Pancreas (tissue), 10 donors: ENCODE data around the gene TLE2. TPM values are rescaled to one million over a fixed set of nuclear protein-coding genes. Genes with fewer than 3 reads are reported as not detected.
A peak's percentile ranks its signal among the peaks of the same experiment; 100 is the strongest.

Experiments
- ATAC-seq, 4 donors: fragments of 200-7000 bp; cut with Tn5 transposase; one replicate each; pipeline versions ENCODE4 v1.8.0 to v1.9.1; 2020; ENCODE audit warnings: mild to moderate bottlenecking in 4 of 4, moderate library complexity in 4 of 4
- DNase-seq, 6 donors: peaks; one replicate each; pipeline ENCODE4 v3.0.0-alpha.2; 2020
- FAIRE-seq: peaks from 2 replicates; lab custom pipeline; 2012; peaks lifted over from hg19 to GRCh38; lab: Jason Lieb, UNC
- H3K27ac ChIP-seq, 4 donors: fragments of 200-600 bp; sonication (generic); 1 replicate in 3 of 4; 2 replicates in 1 of 4; pipeline versions ENCODE4 v1.5.0 to v1.8.0; 2020
- H3K27me3 ChIP-seq, 4 donors: fragments of 200-600 bp; one replicate each; pipeline ENCODE4 v1.8.0; 2021
- H3K36me3 ChIP-seq, 3 donors: fragments of 200-600 bp; sonication (generic) in 1 of 3; one replicate each; pipeline versions ENCODE4 v1.5.0 to v1.8.0; 2020 to 2021
- H3K4me1 ChIP-seq, 3 donors: fragments of 200-600 bp; one replicate each; pipeline ENCODE4 v1.8.0; 2021
- H3K4me3 ChIP-seq, 4 donors: fragments of 200-600 bp; sonication (generic) in 2 of 4; one replicate each; pipeline versions ENCODE4 v1.5.0 to v1.8.0; 2020 to 2021
- H3K9me3 ChIP-seq, 4 donors: fragments of 200-600 bp; one replicate each; pipeline ENCODE4 v1.8.0; 2021
- WGBS, 2 donors: extraction: QIAGEN DNeasy Blood & Tissue Kit; methylation state at CpG; one replicate each; pipeline ENCODE4 v1.1.7; 2013; 5-methylcytosine and 5-hydroxymethylcytosine counted together
- intact Hi-C, 3 donors: fragments of 100-400 bp; cut with DNase I; formaldehyde crosslinking; loops; one replicate each; pipeline versions ENCODE4 v1.11.1 to v1.14.2; 2022
- polyA plus RNA-seq, 2 donors: library from polyadenylated mRNA; stranded (reverse); fragments of 200-250 nt; gene quantifications; one replicate each; pipeline ENCODE4 v1.2.3, GENCODE V29; 2013
- total RNA-seq, 6 donors: library from RNA; stranded (reverse); fragmentation: NEBNext Ultra II Directional in 4 of 6; extraction: Animal tissue kit (Norgen Biotek cat#: 25700) in 4 of 6; gene quantifications; one replicate each; pipeline versions ENCODE4 v1.2.1 to v1.2.4, GENCODE V29; 2021 to 2023
- TF ChIP-seq, protein P1 (sequence below), 4 donors: fragments of 200-600 bp; sonication (generic) in 3 of 4; IDR thresholded peaks; one replicate each; pipeline versions ENCODE4 v1.5.0 to v1.8.0; 2021; ENCODE audit warnings: antibody characterized with exemption in 4 of 4
- donor health status: healthy with polysubstance abuse.
- donor health status: DM: no; HTN: no; CAD: no; lungs with moderate emphysema.
- donor health status: DM: no; HTN: no; CAD: no.
- donor health status: control.
- donor health status: control.
- donor health status: Bipolar disorder and iron deficiency.
- donor health status: DM: yes; HTN: yes; CAD: no.
- donor health status: DM: no; HTN: no; CAD: no.
- donor health status: DM: no; HTN: no; CAD: no.
- donor health status: DM: yes; HTN: yes; CAD: no.

TLE2 gene
- 10 to 100 TPM; 16.4 to 38.0 (median 21.8) TPM for total RNA-seq
- polyA plus RNA-seq, result 10 to 100 TPM; 72.6 to 81.9 TPM

DNA sequence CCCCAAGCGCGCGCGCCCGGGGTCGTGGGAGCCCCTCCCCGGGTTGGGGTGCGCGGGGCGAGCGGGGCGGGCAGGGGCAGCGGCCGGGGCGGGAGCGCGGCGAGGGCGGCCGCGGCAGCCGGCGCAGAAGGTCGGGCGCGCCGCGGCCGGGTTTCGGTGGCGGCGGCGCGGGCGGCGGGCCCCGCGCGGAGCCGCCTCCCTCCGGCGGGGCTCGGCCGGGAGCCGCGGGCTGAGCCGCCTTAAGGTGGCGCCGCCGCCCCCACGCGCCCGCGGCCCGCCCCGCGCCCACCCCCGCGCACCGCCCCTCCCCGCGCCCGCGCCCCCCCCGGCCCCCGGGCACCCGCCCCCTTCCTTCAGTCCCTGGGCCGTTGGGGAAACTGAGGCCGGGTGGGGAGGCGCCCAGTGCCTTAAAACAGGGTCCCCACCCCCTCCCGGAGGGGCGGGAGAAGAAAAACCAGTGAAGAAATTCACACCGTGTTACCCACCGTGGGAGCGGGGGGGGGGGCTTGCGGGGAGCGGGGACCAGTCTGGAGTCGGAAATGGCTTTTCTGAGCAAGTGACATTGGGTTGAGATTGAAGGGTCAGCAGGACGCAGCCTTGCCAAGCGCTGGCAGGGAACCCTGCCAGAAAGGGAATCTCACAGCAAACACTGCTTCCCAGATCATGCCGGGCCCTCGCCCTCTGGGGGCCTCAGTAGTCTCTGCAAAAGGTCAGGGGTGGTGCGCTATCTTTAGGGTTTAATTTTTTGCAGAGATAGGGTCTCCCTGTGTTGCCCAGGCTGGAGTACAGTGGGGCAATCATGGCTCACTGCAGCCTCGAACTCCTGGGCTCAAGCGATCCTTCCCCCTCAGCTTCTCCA is at the start of gene TLE2:
TLE2 (minus strand) TSS at position 216 of the 859 bp plus-strand sequence. CDS start 376 bp downstream, outside the sequence.
- ATAC-seq (peak; percentile 3 to 59 (median 46)), FAIRE-seq (no peak), DNase-seq (peak in 1 of 6 donors; percentile 59)
- peak within 1 kb of the TSS; percentile 26 to 69 (median 44) for H3K27ac ChIP-seq
- no peaks in the 10 kb centered on the region for H3K36me3 ChIP-seq
- TF ChIP-seq, protein P1, sequence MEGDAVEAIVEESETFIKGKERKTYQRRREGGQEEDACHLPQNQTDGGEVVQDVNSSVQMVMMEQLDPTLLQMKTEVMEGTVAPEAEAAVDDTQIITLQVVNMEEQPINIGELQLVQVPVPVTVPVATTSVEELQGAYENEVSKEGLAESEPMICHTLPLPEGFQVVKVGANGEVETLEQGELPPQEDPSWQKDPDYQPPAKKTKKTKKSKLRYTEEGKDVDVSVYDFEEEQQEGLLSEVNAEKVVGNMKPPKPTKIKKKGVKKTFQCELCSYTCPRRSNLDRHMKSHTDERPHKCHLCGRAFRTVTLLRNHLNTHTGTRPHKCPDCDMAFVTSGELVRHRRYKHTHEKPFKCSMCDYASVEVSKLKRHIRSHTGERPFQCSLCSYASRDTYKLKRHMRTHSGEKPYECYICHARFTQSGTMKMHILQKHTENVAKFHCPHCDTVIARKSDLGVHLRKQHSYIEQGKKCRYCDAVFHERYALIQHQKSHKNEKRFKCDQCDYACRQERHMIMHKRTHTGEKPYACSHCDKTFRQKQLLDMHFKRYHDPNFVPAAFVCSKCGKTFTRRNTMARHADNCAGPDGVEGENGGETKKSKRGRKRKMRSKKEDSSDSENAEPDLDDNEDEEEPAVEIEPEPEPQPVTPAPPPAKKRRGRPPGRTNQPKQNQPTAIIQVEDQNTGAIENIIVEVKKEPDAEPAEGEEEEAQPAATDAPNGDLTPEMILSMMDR (IDR thresholded peaks at IDR 0.05), result no peak
- intact Hi-C loops, result no loop called here
- 3 to 14% methylated on average over 12 to 84 of the region's 85 CpGs for WGBS, 2 donors
- H3K9me3 ChIP-seq, result no peaks in the 10 kb centered on the region
- peaks cover 0 to 4% (median 0%) of the 10 kb centered on the region in 3 donors for H3K4me1 ChIP-seq
- no peaks in the 10 kb centered on the region for H3K27me3 ChIP-seq
- H3K4me3 ChIP-seq, result peak within 1 kb of the TSS; percentile 35 to 70 (median 50)

DNA sequence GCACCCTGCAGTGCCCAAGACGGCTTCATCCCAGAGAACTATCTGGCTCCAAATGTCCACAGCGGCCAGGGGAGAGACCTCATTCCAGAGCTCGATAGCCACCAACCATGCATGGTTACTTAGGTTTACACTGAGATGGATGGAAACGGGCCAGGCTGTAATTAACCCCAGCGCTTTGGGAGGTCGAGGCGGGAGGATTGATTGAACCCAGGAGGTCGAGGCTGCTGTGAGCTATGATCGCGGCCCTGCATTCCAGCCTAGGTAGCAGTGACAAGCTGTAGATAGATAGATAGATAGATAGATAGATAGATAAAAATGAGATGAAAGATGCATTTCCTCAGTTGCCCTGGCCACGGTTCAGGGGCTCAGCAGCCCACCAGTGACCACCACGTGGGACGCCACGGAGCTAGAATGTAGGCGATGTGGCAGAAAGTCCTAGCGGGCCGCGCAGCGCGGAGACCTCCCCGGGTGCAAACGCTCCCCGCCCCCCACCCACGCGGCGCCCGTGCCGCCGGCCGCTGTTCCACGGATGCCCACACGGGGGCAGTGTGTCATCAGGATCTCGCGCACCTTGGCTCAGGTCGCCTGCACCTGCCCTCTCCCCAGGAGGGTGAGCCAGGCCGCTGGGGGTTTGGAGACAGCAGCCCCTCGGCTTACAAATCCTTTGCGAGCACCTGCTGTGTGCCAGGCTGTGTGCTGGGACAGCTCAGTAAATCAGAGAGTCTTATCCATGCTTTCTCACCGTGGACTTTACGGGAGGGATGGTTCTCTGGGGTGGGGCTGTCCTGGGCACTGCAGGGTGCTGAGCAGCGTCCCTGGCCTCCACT is 46.7 kb upstream of the TLE2 start:
- no peak overlapping the region for H3K27ac ChIP-seq
- DNase-seq, result peak; percentile 47 to 92 (median 78)
- whole genome bisulfite sequencing, 2 donors, result 8 to 9% methylated on average over 30 to 41 of the region's 41 CpGs
- H3K36me3 ChIP-seq, result no peaks in the 10 kb centered on the region
- ATAC-seq, result peak; percentile 89 to 99 (median 91)
- intact Hi-C loops, result loop anchor here in 1 of 3 donors (10.0 kb wide), 1 partner anchor 89 kb away; no protein-coding TSS in a partner anchor
- no peaks in the 10 kb centered on the region for H3K27me3 ChIP-seq
- H3K9me3 ChIP-seq, result no peaks in the 10 kb centered on the region
- TF ChIP-seq, protein P1 (IDR thresholded peaks at IDR 0.05), result peak; percentile 90 to 96 (median 94)
- no peaks in the 10 kb centered on the region for H3K4me1 ChIP-seq
- no peak for FAIRE-seq
- no peak overlapping the region for H3K4me3 ChIP-seq

DNA sequence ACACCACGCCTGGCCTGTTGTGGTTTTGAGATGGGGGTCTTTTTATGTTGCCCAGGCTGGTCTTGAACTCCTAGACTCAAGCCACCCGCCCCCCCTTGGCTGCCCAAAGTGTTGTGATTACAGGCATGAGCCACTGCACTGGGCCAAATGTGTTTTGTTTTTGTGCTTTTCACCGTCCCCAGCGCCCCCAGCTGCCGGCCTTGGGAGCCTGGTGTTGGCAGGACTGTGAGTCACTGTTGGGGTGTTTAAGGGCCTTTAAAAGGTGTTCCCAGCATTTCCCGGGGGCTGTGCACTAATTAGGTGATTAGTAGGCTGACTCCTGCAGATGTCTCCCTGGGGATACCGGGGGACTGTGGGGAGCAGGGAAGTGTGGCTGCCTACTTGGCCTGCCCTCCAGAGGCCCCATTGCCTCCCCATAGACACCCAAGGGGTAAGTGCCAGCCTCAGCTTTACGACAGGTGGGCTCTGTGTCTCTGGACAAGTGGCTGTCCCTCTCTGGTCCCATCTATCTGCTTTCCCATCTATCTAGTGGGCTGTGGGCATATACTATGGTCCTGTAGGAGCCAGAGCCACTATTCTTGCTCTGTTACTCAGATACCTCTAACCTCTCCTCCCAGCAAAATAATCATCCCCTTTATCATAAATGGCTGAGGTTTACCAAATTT is 45.0 kb upstream of the TLE2 start:
- 52 to 55% methylated on average over 8 of the region's 8 CpGs for WGBS, 2 donors

DNA sequence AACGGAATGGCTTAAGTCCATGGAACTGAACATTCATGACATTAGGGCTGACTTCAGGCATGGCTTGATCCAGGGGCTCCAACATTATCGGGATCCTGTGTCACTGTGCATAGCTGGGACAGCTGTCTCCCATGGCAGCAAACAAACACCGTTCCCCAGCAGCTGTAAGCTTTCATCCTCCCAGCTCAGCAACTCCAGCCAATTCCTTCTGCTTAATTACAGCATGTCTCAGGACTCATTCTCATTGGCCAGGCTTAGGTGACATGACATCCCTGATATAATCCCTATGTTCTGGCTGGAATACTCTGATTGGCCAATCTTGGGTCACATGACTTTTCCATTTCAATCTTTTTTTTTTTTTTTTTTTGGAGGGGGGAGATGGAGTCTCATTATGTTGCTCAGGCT is 44.1 kb upstream of the TLE2 start:
- intact Hi-C loops, result loop anchor here in 1 of 3 donors (10.0 kb wide), 1 partner anchor 92 kb away; no protein-coding TSS in a partner anchor
- Histone ChIP-seq H3K4me3 (no peak overlapping the region), H3K36me3 (no peaks in the 10 kb centered on the region), H3K27ac (no peak overlapping the region), H3K9me3 (no peaks in the 10 kb centered on the region), H3K27me3 (no peaks in the 10 kb centered on the region), H3K4me1 (no peaks in the 10 kb centered on the region)
- FAIRE-seq (no peak), DNase-seq (peak in 1 of 6 donors; percentile 34), ATAC-seq (peak in 1 of 4 donors; percentile 21)
- TF ChIP-seq, protein P1 (IDR thresholded peaks at IDR 0.05), result no peak
- 23 to 30% methylated on average over 3 of the region's 3 CpGs for WGBS, 2 donors

More for the DNA sequence above, 45.0 kb upstream of the TLE2 start:
- peak in 3 of 4 donors; percentile 32 to 54 (median 53) for ATAC-seq
- TF ChIP-seq, protein P1 (IDR thresholded peaks at IDR 0.05), result no peak
- Histone ChIP-seq H3K27me3 (no peaks in the 10 kb centered on the region), H3K36me3 (no peaks in the 10 kb centered on the region), H3K27ac (no peak overlapping the region), H3K4me1 (no peaks in the 10 kb centered on the region), H3K9me3 (no peaks in the 10 kb centered on the region), H3K4me3 (no peak overlapping the region)
- DNase-seq, result peak in 3 of 6 donors; percentile 19 to 40 (median 39)
- intact Hi-C loops, result loop anchor here in 1 of 3 donors (10.0 kb wide), 1 partner anchor 91 kb away; no protein-coding TSS in a partner anchor
- no peak for FAIRE-seq
